VCaP (cell line): ENCODE measurements around the gene R3HDM4.

Experiments
- H3K27ac ChIP-seq: fragments of 450-650 bp; 2 replicates; pipeline ENCODE4 v1.5.1; 2017
- TF ChIP-seq, protein P1 (sequence below): fragments of 450-650 bp; conservative IDR thresholded peaks from 2 replicates; pipeline ENCODE4 v1.5.1; 2017; ENCODE audit warnings: mild to moderate bottlenecking, moderate library complexity

The R3HDM4 gene

DNA sequence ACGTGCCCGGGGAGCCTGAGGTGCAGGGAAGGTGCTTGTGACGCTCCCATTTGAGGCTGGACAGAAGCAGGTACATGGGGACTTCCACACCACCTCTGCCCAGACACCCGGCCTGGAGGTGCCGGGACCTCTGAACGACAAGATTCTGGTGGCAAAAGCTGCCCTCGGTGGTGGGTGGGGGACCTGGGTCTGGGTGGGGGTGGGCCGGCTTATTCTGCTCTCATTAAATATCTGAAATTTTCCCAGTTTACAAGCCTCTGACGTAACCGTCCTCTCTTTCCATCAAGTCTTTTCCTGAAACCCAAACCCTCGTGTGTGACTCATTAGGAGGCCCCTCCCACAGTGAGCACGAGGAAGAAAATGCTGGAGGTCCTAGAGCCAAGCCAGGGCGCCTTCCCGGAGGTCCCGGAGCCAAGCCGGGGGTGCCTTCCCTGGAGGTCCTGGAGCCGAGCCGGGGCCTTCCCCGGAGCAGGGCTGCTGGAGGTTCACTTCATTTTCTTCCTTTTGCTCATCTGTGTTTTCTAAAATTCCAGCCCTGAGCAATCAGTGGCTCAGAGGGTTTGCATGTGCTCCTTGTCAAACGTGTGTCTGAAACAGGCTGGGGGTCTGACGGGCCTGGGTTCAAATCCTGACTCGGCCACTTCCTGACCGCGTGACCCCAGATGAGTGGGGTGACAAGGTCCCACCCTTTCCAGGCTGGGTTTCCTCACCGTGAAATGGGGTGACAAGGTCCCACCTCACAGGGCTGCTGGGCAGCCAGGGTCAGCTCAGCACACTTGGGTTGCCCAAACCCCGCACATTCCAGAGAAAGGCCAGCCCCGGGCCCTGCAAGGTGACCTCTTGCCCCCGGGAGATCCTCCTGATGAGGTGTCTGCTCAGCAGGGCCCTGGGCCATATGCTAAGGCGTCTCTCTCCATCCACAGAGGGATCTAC is 43.5 kb downstream of the R3HDM4 start:
- TF ChIP-seq, protein P1, sequence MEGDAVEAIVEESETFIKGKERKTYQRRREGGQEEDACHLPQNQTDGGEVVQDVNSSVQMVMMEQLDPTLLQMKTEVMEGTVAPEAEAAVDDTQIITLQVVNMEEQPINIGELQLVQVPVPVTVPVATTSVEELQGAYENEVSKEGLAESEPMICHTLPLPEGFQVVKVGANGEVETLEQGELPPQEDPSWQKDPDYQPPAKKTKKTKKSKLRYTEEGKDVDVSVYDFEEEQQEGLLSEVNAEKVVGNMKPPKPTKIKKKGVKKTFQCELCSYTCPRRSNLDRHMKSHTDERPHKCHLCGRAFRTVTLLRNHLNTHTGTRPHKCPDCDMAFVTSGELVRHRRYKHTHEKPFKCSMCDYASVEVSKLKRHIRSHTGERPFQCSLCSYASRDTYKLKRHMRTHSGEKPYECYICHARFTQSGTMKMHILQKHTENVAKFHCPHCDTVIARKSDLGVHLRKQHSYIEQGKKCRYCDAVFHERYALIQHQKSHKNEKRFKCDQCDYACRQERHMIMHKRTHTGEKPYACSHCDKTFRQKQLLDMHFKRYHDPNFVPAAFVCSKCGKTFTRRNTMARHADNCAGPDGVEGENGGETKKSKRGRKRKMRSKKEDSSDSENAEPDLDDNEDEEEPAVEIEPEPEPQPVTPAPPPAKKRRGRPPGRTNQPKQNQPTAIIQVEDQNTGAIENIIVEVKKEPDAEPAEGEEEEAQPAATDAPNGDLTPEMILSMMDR, result no peak
- H3K27ac ChIP-seq, result no peak overlapping the region

DNA sequence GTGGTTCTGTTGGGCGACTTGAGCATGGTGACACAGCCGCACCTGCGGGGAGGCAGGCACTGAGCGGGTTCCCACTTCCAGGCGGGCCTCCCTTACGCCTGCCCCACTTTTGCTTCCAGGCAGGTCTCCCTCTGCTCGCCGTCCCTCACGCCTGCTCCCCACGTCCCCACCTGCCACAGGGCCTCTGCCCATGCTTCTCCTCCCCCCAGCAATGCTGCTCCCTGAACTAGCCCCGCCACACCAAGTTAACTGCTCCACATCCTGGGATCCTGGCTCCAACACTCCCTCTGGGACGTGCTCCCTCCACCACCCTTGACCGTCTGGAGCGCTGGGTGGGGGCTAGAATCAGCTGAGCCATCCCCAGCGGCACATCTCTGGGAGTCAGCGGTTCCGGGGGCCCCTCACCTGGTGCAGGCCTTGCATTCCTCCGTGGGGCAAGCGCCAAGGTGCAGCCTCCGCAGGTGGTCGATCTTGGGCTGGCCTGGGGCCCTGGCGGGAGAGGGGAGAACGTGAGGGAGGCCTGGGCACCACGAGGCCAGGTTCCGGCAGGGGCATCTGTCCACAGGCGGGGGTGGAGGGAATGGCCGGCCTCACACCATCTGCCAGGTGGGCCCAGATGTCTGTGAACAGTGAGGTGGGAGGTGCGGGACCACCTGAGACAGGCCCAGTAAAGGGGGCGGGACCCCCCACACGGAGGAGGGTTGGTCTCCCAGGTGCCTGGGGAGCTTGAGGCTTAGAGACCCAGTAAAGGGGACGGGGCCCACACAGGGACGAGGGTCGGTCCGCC is 44.4 kb downstream of the R3HDM4 start:
- TF ChIP-seq, protein P1, result no peak
- no peak overlapping the region for H3K27ac ChIP-seq

DNA sequence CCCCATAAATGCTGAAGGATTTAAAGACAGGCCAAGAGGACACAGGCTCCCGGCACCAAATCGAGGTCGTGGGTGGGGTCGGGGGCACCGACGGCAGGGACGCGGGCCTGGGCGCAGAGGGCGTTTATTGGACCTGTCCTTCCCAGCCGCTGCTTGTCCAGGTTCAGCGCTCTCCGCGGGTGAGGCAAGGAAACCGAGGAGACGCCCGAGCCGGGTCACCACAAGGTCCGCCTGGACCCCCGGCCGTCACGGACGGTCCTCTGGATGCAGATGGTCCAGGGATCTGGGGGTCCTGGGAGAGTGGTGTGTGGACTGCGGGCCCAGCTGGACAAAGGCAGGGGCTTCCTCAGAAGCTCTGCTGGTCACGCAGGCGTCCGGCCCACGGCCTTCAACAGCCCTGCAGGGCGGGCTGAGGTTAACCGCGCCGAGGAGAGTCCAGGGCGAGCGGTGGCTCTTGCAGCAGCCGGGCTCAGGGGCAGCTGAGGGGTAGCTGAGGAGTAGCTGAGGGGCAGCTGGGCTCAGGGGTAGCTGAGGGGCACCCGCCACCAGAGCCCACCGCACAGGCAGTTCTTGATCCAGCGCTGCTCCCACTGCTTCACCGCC is 45.1 kb downstream of the R3HDM4 start:
- H3K27ac ChIP-seq, result no peak overlapping the region
- TF ChIP-seq, protein P1, result no peak

DNA sequence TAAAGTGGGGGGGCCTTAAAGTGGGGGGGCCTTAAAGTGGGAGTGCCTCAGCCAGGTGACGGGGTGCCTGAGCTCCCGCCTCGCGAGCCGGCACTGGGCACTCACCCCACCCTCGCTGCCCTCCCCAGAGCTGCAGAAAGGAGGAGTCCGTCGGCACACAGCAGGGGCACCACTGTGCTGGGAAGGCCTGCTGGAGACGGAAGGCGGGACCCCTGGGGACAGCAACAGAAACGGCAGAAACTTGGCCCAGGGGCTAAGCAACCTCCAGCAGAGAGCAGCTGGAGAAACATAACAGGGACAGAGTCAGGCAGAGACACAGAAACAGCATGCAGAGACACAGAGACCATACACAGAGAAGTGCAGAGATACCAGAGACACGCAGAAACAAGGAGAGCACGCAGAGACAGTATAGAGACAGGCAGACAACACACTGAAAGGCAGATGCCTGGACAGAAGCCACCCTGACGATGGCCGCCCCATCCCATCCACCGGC is 45.7 kb downstream of the R3HDM4 start:
- TF ChIP-seq, protein P1, result no peak
- no peak overlapping the region for H3K27ac ChIP-seq

DNA sequence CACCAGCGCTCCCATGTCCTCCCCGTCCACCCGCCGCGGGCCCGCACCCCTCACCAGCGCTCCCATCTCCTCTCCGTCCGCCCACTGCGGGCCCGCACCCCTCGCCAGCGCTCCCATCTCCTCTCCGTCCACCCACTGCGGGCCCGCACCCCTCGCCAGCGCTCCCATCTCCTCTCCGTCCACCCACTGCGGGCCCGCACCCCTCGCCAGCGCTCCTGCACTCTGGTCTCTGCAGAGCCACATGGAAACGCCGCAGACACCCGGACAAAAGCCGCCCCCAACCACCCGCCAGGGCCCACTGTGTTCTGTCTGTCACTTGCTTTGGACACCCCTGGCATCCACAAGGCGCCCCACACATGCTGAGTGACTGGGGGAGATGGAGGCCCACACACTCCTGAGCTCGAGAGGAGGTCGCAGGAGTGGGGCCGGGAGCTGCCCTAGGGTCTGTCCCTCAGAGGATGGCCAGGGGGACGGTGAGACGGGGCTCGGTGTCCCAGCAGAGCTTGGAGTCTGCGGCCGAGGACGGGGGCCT is 46.2 kb downstream of the R3HDM4 start:
- TF ChIP-seq, protein P1, result no peak
- no peak overlapping the region for H3K27ac ChIP-seq

DNA sequence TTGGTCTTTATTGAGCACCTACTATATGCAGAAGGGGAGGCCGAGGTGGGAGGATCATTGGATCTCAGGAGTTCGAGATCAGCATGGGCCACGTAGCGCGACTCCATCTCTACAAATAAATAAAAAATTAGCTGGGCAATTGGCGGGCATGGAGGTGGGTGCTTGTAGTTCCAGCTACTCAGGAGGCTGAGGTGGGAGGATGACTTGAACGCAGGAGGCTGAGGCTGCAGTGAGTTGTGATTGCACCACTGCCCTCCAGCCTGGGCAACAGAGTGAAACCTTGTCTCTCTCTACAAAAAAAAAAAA is 49.8 kb downstream of the R3HDM4 start:
- H3K27ac ChIP-seq, result no peak overlapping the region
- TF ChIP-seq, protein P1, result no peak
